Astrocyte (in vitro differentiated cells and primary cell): ENCODE data around the gene EXOC3.

Source experiments
- CTCF ChIP-seq: IDR thresholded peaks from 2 replicates; pipeline ENCODE4 v1.5.1; 2011; ENCODE audit warnings: low read depth, mild to moderate bottlenecking, inconsistent platforms, low read length, moderate library complexity; ENCODE audit not compliant: insufficient read depth
- EZH2 ChIP-seq: IDR thresholded peaks from 2 replicates; pipeline ENCODE4 v1.6.1; 2012; ENCODE audit warnings: mild to moderate bottlenecking, low read length, inconsistent platforms; ENCODE audit not compliant: insufficient read depth

- no peak for TF ChIP-seq CTCF
- no peak for TF ChIP-seq EZH2
Measured at GRCh38 chr5:477871-478270, 34.9 kb downstream of the EXOC3 start.
